22Rv1 (cell line): ENCODE results near the gene ETV2.

Experiments
- CTCF ChIP-seq: fragments of 450-650 bp; IDR thresholded peaks from 2 replicates; pipeline ENCODE4 v1.5.1; 2017; ENCODE audit warnings: mild to moderate bottlenecking
- ZFX ChIP-seq: fragments of 450-650 bp; IDR thresholded peaks from 2 replicates; pipeline ENCODE4 v1.6.1; 2017; ENCODE audit warnings: antibody characterized with exemption, borderline replicate concordance

- TF ChIP-seq CTCF, result no peak
- TF ChIP-seq ZFX, result no peak
Observed at GRCh38 chr19:35673121-35673804, 31.7 kb downstream of the ETV2 start.
